ENCODE measurements around the gene ATE1. TPM values are rescaled to one million over a fixed set of nuclear protein-coding genes. Genes with fewer than 3 reads are reported as not detected.

Gene ATE1
- total and polyA plus RNA-seq, 2 donors (not counting 1 experiment from before 2014, with no cell fraction given) = 8.2 to 32.0 TPM

- no peak overlapping the region for H3K27ac ChIP-seq (ENCODE audit: low read length in 2 of 2)
- H3K27ac Mint-ChIP-seq = no peak overlapping the region
- no peak overlapping the region for H3K4me3 ChIP-seq (ENCODE audit: control extremely low read depth in 1 of 5, extremely low read depth in 1 of 5, insufficient read depth in 1 of 5, low read depth in 2 of 5, low read length in 4 of 5)
- no peaks in the 10 kb centered on the region for H3K27me3 Mint-ChIP-seq
- H3K9me3 Mint-ChIP-seq (ENCODE audit: insufficient read depth) = no peaks in the 10 kb centered on the region
- H3K9me3 ChIP-seq (ENCODE audit: control extremely low read depth in 1 of 3, control insufficient read depth in 2 of 3, insufficient read depth in 1 of 3, low read length in 2 of 3) = no peaks in the 10 kb centered on the region
- no peaks in the 10 kb centered on the region for H4K20me1 ChIP-seq (ENCODE audit: control insufficient read depth, insufficient read depth, low read length, poor library complexity, severe bottlenecking)
- ChIA-PET POLR2A (no interaction called here), CTCF (no interaction called here)
- H3K4me2 ChIP-seq (replicated peaks; ENCODE audit: low read depth, low read length, poor library complexity, severe bottlenecking) = no peak overlapping the region
- TF ChIP-seq EZH2 (IDR thresholded peaks at IDR 0.05; ENCODE audit: borderline replicate concordance, insufficient read depth, low read depth, low read length, poor library complexity, severe bottlenecking) = no peak
- no peak for TF ChIP-seq CTCF (IDR thresholded peaks at IDR 0.05)
- H3K36me3 ChIP-seq (replicated peaks in 1 of 2; ENCODE audit: control extremely low read depth in 1 of 2, control insufficient read depth in 1 of 2, extremely low read depth in 1 of 2, insufficient read depth in 2 of 2, low read length in 1 of 2) = peaks cover 4 to 14% of the 10 kb centered on the region in 2 experiments
- ATAC-seq (ENCODE audit: low read depth) = no peak
- DNase-seq = no peak
- intact Hi-C loops (cut with micrococcal nuclease) = no loop called here
- H2AFZ ChIP-seq (ENCODE audit: insufficient read depth, low read depth, low read length, poor library complexity, severe bottlenecking) = no peak overlapping the region
- H3K79me2 ChIP-seq (ENCODE audit: control insufficient read depth, insufficient read depth, low read length) = no peaks in the 10 kb centered on the region
- H3K4me1 Mint-ChIP-seq = no peaks in the 10 kb centered on the region
- H3K27me3 ChIP-seq (replicated peaks in 1 of 4; ENCODE audit: control extremely low read depth in 1 of 4, control insufficient read depth in 3 of 4, insufficient read depth in 4 of 4, low read length in 3 of 4) = no peaks in the 10 kb centered on the region
- H3K4me1 ChIP-seq (ENCODE audit: control insufficient read depth in 2 of 2, insufficient read depth in 2 of 2, low read length in 2 of 2) = no peaks in the 10 kb centered on the region
- no CpG with 5 or more reads among the region's 3 CpGs for WGBS (ENCODE audit: insufficient coverage)
- H3K9ac ChIP-seq (ENCODE audit: low read length) = no peak overlapping the region
- no peak overlapping the region for H3K4me3 Mint-ChIP-seq
Measured at GRCh38 chr10:121959671-121960070, 31.8 kb upstream of the ATE1 start.

GRCh38 chr10:121956111-121957061, 28.6 kb upstream of the ATE1 start:
- Histone ChIP-seq H3K27ac (ENCODE audit: low read length in 2 of 2) (no peak overlapping the region), H3K4me1 (ENCODE audit: control insufficient read depth in 2 of 2, insufficient read depth in 2 of 2, low read length in 2 of 2) (no peaks in the 10 kb centered on the region), H3K9me3 (ENCODE audit: control extremely low read depth in 1 of 3, control insufficient read depth in 2 of 3, insufficient read depth in 1 of 3, low read length in 2 of 3) (no peaks in the 10 kb centered on the region), H3K79me2 (ENCODE audit: control insufficient read depth, insufficient read depth, low read length) (no peaks in the 10 kb centered on the region), H3K4me3 (ENCODE audit: control extremely low read depth in 1 of 5, extremely low read depth in 1 of 5, insufficient read depth in 1 of 5, low read depth in 2 of 5, low read length in 4 of 5) (no peak overlapping the region), H3K36me3 (replicated peaks in 1 of 2; ENCODE audit: control extremely low read depth in 1 of 2, control insufficient read depth in 1 of 2, extremely low read depth in 1 of 2, insufficient read depth in 2 of 2, low read length in 1 of 2) (peaks cover 4 to 14% of the 10 kb centered on the region in 2 experiments), H4K20me1 (ENCODE audit: control insufficient read depth, insufficient read depth, low read length, poor library complexity, severe bottlenecking) (no peaks in the 10 kb centered on the region), H3K9ac (ENCODE audit: low read length) (no peak overlapping the region), H3K4me2 (replicated peaks; ENCODE audit: low read depth, low read length, poor library complexity, severe bottlenecking) (no peak overlapping the region), H2AFZ (ENCODE audit: insufficient read depth, low read depth, low read length, poor library complexity, severe bottlenecking) (no peak overlapping the region), H3K27me3 (replicated peaks in 1 of 4; ENCODE audit: control extremely low read depth in 1 of 4, control insufficient read depth in 3 of 4, insufficient read depth in 4 of 4, low read length in 3 of 4) (no peaks in the 10 kb centered on the region)
- Mint-ChIP-seq H3K27ac (no peak overlapping the region), H3K4me1 (no peaks in the 10 kb centered on the region), H3K9me3 (ENCODE audit: insufficient read depth) (no peaks in the 10 kb centered on the region), H3K27me3 (no peaks in the 10 kb centered on the region), H3K4me3 (no peak overlapping the region)
- ChIA-PET POLR2A (no interaction called here), CTCF (no interaction called here)
- intact Hi-C loops (cut with micrococcal nuclease) = no loop called here
- no peak for TF ChIP-seq EZH2 (IDR thresholded peaks at IDR 0.05; ENCODE audit: borderline replicate concordance, insufficient read depth, low read depth, low read length, poor library complexity, severe bottlenecking)
- no peak for TF ChIP-seq CTCF (IDR thresholded peaks at IDR 0.05)
- 98% methylated on average over 3 of the region's 7 CpGs for WGBS (ENCODE audit: insufficient coverage)
- ATAC-seq (ENCODE audit: low read depth) (no peak), DNase-seq (no peak)

Measured in B cell (primary cell).